ENCODE results near the gene P2RX5.

DNA sequence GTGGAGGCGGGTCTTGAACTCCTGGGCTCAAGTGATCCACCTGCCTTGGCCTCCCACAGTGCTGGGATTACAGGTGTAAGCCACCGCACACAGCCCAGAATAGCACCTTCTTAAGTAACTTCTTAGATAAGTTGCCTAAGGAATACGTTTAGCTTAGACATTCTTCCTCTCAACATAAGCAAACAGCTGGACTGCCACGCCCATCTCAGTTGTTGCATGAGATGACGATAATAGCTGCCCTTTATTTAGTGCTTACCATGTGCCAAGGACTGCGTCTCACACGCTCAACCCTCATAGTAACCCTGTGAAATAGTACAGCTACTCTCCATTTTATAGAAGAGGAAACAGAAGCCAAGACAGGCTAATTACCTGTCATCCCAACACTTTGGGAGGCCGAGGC lies 39.6 kb upstream of the P2RX5 start:
- TF ChIP-seq YY1 (IDR thresholded peaks at IDR 0.05; ENCODE audit: insufficient read depth, insufficient read length) (no peak), ZNF274 (IDR thresholded peaks at IDR 0.05; ENCODE audit: low read depth, low read length) (no peak)
